ENCODE data around the gene GLYATL2. TPM values are rescaled to one million over a fixed set of nuclear protein-coding genes. Genes with fewer than 3 reads are reported as not detected.

The GLYATL2 gene, protein sequence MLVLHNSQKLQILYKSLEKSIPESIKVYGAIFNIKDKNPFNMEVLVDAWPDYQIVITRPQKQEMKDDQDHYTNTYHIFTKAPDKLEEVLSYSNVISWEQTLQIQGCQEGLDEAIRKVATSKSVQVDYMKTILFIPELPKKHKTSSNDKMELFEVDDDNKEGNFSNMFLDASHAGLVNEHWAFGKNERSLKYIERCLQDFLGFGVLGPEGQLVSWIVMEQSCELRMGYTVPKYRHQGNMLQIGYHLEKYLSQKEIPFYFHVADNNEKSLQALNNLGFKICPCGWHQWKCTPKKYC
- total RNA-seq = not detected
- not detected for polyA plus RNA-seq
- total RNA-seq = not detected

DNA sequence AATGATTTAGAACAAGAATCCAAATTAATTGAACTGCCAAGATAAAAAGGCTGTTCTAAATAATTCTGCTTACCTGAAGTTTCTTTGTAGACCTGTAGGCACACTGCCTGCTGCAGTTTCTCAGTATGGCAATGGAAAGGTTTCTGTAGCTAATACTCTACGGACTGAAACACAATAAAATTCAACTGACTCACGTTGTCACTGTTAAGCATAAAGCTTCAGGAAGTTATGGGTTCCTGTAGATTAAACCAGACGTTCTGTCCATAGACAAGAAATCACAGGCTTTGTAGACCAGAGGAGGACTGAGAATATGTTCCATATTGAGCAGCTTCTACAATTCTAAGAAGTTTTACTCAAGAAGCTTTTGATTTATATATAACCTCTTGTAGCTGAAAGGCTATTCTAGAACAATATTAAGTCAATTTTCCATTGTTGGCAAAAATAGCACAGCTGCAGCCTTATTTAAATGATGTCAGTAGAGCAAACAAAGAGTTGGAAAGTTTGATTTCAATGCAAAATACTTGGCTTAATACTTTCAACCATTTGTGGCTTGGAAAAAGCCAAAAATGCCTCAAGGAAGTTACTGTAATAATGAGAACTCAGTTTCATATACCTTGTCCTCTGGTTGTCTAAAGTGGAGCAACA lies at the start of gene GLYATL2:
GLYATL2 (minus strand) TSS at position 344 of the 645 bp plus-strand sequence. CDS start 5,092 bp downstream, outside the sequence.
- Mint-ChIP-seq H3K9me3 (peaks cover 0 to 2% (median 0%) of the 10 kb centered on the region in 11 donors), H3K4me1 (no peaks in the 10 kb centered on the region), H3K27me3 (peaks cover 11 to 40% (median 20%) of the 10 kb centered on the region in 5 donors), H3K4me3 (no peak within 1 kb of the TSS), H3K27ac (no peak within 1 kb of the TSS), H3K36me3 (no peaks in the 10 kb centered on the region)
- Histone ChIP-seq H3K4me1 (ENCODE audit: control insufficient read depth in 2 of 2, insufficient read depth in 2 of 2, low read length in 2 of 2) (no peaks in the 10 kb centered on the region), H3K36me3 (ENCODE audit: control insufficient read depth in 2 of 3, insufficient read depth in 3 of 3, low read length in 3 of 3) (no peaks in the 10 kb centered on the region), H3K9me3 (ENCODE audit: control insufficient read depth in 2 of 3, low read length in 3 of 3) (no peaks in the 10 kb centered on the region), H3K27me3 (ENCODE audit: control insufficient read depth in 2 of 2, insufficient read depth in 2 of 2, low read length in 2 of 2) (no peaks in the 10 kb centered on the region), H3K4me3 (ENCODE audit: low read length) (no peak within 1 kb of the TSS), H3K27ac (ENCODE audit: low read depth, low read length) (no peak within 1 kb of the TSS)
- ChIA-PET CTCF (no interaction called here), POLR2A (no interaction called here)
- intact Hi-C loops (cut with micrococcal nuclease) = no loop called here
- no peak for DNase-seq
- ATAC-seq = no peak

DNA sequence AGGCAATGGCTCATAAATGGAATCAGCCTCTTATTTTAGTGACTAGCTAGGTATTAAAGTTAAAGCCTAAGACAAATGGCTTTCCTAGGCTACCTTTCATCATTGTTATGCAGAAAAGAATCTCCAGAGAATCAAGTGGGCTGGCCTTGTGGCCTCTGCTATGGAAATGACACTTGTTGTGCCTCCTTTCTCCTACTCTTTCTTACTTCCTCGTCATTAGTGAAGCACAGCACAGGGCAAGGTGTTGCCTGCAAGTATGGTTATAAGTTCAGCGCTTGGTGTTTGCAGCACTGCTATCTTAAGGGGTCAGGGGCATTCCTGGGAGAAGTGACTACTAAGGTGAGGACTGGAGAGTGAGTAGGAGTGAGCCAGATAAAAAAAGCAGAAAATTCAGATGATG lies 49.4 kb upstream of the GLYATL2 start:
- no peak overlapping the region for H3K27ac Mint-ChIP-seq
- ATAC-seq (no peak), DNase-seq (no peak)
- POLR2A ChIA-PET = no interaction called here
- Histone ChIP-seq H3K36me3 (ENCODE audit: control insufficient read depth in 2 of 3, insufficient read depth in 3 of 3, low read length in 3 of 3) (no peaks in the 10 kb centered on the region), H3K4me3 (ENCODE audit: low read length) (no peak overlapping the region), H3K9me3 (ENCODE audit: control insufficient read depth in 2 of 3, low read length in 3 of 3) (no peaks in the 10 kb centered on the region), H3K27me3 (ENCODE audit: control insufficient read depth in 2 of 2, insufficient read depth in 2 of 2, low read length in 2 of 2) (no peaks in the 10 kb centered on the region), H3K27ac (ENCODE audit: low read depth, low read length) (no peak overlapping the region), H3K4me1 (ENCODE audit: control insufficient read depth in 2 of 2, insufficient read depth in 2 of 2, low read length in 2 of 2) (no peaks in the 10 kb centered on the region)
- H3K9me3 Mint-ChIP-seq = peaks cover 0 to 8% (median 0%) of the 10 kb centered on the region in 11 donors
- peaks cover 4 to 53% (median 41%) of the 10 kb centered on the region in 5 donors for H3K27me3 Mint-ChIP-seq
- H3K4me1 Mint-ChIP-seq = no peaks in the 10 kb centered on the region
- intact Hi-C loops (cut with micrococcal nuclease) = no loop called here
- H3K36me3 Mint-ChIP-seq = no peaks in the 10 kb centered on the region
- CTCF ChIA-PET = no interaction called here
- no peak overlapping the region for H3K4me3 Mint-ChIP-seq

DNA sequence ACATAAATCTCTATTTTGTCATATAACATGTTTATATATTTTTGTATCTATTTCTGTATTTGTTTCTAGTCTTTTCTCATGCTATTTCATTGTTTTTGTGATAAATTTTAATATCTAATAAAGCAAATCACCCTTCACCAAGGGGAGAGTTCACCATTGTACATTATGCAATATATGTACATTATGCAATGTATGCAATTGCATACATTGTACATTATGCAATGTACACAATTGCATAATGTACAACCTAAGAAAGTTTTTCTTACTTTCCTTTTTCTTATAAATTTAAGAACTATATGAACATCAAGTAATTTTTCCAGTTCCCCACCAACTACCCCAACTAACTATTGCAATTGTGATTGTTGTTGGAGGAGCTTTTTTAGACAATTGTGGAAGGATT lies 44.1 kb upstream of the GLYATL2 start:
- Mint-ChIP-seq H3K27ac (no peak overlapping the region), H3K36me3 (no peaks in the 10 kb centered on the region), H3K9me3 (peaks cover 0 to 8% (median 0%) of the 10 kb centered on the region in 11 donors), H3K27me3 (peaks cover 5 to 42% (median 30%) of the 10 kb centered on the region in 5 donors), H3K4me3 (no peak overlapping the region), H3K4me1 (no peaks in the 10 kb centered on the region)
- intact Hi-C loops (cut with micrococcal nuclease) = no loop called here
- Histone ChIP-seq H3K36me3 (ENCODE audit: control insufficient read depth in 2 of 3, insufficient read depth in 3 of 3, low read length in 3 of 3) (no peaks in the 10 kb centered on the region), H3K9me3 (ENCODE audit: control insufficient read depth in 2 of 3, low read length in 3 of 3) (no peaks in the 10 kb centered on the region), H3K27ac (ENCODE audit: low read depth, low read length) (no peak overlapping the region), H3K27me3 (ENCODE audit: control insufficient read depth in 2 of 2, insufficient read depth in 2 of 2, low read length in 2 of 2) (no peaks in the 10 kb centered on the region), H3K4me1 (ENCODE audit: control insufficient read depth in 2 of 2, insufficient read depth in 2 of 2, low read length in 2 of 2) (no peaks in the 10 kb centered on the region), H3K4me3 (ENCODE audit: low read length) (no peak overlapping the region)
- ATAC-seq = no peak
- CTCF ChIA-PET = interaction anchor here (0.6 kb wide), 1 partner anchor 1049 kb away, joined by 3 read pairs; the partner anchor contains the start of gene OOSP1
- POLR2A ChIA-PET = no interaction called here
- no peak for DNase-seq

DNA sequence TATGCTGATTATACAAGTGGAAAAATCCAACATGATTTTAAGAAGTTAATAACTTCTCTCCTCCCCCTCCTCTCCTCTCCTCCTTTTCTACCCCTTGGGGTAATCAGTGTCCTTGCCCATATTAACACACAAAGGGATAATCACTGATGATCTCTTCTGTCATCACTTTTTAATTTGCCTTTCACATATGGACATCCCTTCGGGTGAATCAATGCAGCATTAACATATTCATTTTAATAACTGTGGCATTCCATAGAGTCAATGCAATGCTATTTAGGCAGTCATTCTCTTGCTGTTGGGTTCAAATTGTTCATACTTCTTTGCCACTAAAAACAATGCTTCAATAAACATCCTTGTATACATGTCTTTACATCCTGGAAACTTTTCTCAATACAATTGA lies 42.9 kb upstream of the GLYATL2 start:
- no peaks in the 10 kb centered on the region for H3K9me3 ChIP-seq (ENCODE audit: control insufficient read depth in 2 of 3, low read length in 3 of 3)
- Mint-ChIP-seq H3K27me3 (peaks cover 5 to 43% (median 32%) of the 10 kb centered on the region in 5 donors), H3K36me3 (peaks cover 0 to 4% (median 0%) of the 10 kb centered on the region in 5 donors), H3K4me3 (no peak overlapping the region), H3K4me1 (no peaks in the 10 kb centered on the region), H3K27ac (no peak overlapping the region), H3K9me3 (peaks cover 0 to 8% (median 0%) of the 10 kb centered on the region in 11 donors)
- H3K27ac ChIP-seq (ENCODE audit: low read depth, low read length) = no peak overlapping the region
- intact Hi-C loops (cut with micrococcal nuclease) = no loop called here
- no peak overlapping the region for H3K4me3 ChIP-seq (ENCODE audit: low read length)
- no peak for ATAC-seq
- ChIA-PET CTCF (no interaction called here), POLR2A (no interaction called here)
- no peaks in the 10 kb centered on the region for H3K36me3 ChIP-seq (ENCODE audit: control insufficient read depth in 2 of 3, insufficient read depth in 3 of 3, low read length in 3 of 3)
- H3K4me1 ChIP-seq (ENCODE audit: control insufficient read depth in 2 of 2, insufficient read depth in 2 of 2, low read length in 2 of 2) = no peaks in the 10 kb centered on the region
- no peak for DNase-seq
- no peaks in the 10 kb centered on the region for H3K27me3 ChIP-seq (ENCODE audit: control insufficient read depth in 2 of 2, insufficient read depth in 2 of 2, low read length in 2 of 2)

DNA sequence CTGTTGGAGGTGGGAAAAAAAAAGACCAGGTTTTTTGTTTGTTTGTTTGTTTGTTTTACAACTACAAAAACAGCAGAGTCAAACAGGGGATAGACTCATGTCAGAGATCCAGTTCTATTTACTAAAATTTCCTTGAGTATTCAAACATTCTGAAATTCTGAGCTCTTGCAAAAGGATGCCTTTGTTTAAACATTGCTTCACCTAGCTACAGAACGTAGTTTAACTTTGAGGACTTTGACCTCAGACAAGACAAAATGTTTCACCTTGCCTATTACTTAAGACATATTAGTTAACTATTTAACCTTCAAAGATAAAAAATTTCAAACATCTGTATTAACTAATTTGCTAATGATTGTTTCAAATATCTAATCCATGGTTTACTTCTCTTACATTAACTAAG lies 36.1 kb upstream of the GLYATL2 start:
- H3K9me3 Mint-ChIP-seq = peaks cover 0 to 8% (median 0%) of the 10 kb centered on the region in 11 donors
- no peak overlapping the region for H3K4me3 Mint-ChIP-seq
- Histone ChIP-seq H3K36me3 (ENCODE audit: control insufficient read depth in 2 of 3, insufficient read depth in 3 of 3, low read length in 3 of 3) (no peaks in the 10 kb centered on the region), H3K4me3 (ENCODE audit: low read length) (no peak overlapping the region), H3K27ac (ENCODE audit: low read depth, low read length) (no peak overlapping the region), H3K4me1 (ENCODE audit: control insufficient read depth in 2 of 2, insufficient read depth in 2 of 2, low read length in 2 of 2) (no peaks in the 10 kb centered on the region), H3K9me3 (ENCODE audit: control insufficient read depth in 2 of 3, low read length in 3 of 3) (no peaks in the 10 kb centered on the region), H3K27me3 (ENCODE audit: control insufficient read depth in 2 of 2, insufficient read depth in 2 of 2, low read length in 2 of 2) (no peaks in the 10 kb centered on the region)
- ATAC-seq (no peak), DNase-seq (no peak)
- H3K27ac Mint-ChIP-seq = no peak overlapping the region
- H3K4me1 Mint-ChIP-seq = no peaks in the 10 kb centered on the region
- ChIA-PET POLR2A (no interaction called here), CTCF (no interaction called here)
- peaks cover 0 to 4% (median 0%) of the 10 kb centered on the region in 5 donors for H3K36me3 Mint-ChIP-seq
- intact Hi-C loops (cut with micrococcal nuclease) = no loop called here
- H3K27me3 Mint-ChIP-seq = peaks cover 0 to 52% (median 23%) of the 10 kb centered on the region in 5 donors

DNA sequence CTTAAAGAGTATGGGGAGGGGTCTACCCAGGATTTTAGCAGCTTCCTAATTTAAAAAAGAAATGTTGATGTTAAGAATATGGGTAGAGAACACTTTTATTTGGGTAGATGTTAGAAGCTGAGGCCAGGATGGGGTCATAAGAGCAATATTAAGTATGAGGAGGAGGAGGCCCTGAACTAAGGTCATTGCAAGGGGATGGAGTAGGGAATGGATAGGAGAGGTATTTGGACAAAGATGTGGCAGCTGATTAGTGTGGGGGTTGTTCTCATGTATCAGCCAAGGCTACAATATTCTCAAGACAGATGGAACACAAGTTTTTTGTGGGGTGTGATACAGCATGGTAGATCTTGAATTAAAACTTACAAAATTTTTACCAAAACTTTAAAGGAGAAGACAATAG lies 35.7 kb upstream of the GLYATL2 start:
- no peaks in the 10 kb centered on the region for H3K9me3 ChIP-seq (ENCODE audit: control insufficient read depth in 2 of 3, low read length in 3 of 3)
- Mint-ChIP-seq H3K9me3 (peaks cover 0 to 8% (median 0%) of the 10 kb centered on the region in 11 donors), H3K27ac (no peak overlapping the region), H3K4me3 (no peak overlapping the region), H3K27me3 (peaks cover 0 to 49% (median 22%) of the 10 kb centered on the region in 5 donors), H3K4me1 (no peaks in the 10 kb centered on the region), H3K36me3 (peaks cover 0 to 4% (median 0%) of the 10 kb centered on the region in 5 donors)
- ChIA-PET CTCF (no interaction called here), POLR2A (no interaction called here)
- H3K36me3 ChIP-seq (ENCODE audit: control insufficient read depth in 2 of 3, insufficient read depth in 3 of 3, low read length in 3 of 3) = no peaks in the 10 kb centered on the region
- no peaks in the 10 kb centered on the region for H3K27me3 ChIP-seq (ENCODE audit: control insufficient read depth in 2 of 2, insufficient read depth in 2 of 2, low read length in 2 of 2)
- no peak for DNase-seq
- H3K27ac ChIP-seq (ENCODE audit: low read depth, low read length) = no peak overlapping the region
- H3K4me3 ChIP-seq (ENCODE audit: low read length) = no peak overlapping the region
- no peak for ATAC-seq
- H3K4me1 ChIP-seq (ENCODE audit: control insufficient read depth in 2 of 2, insufficient read depth in 2 of 2, low read length in 2 of 2) = no peaks in the 10 kb centered on the region
- intact Hi-C loops (cut with micrococcal nuclease) = no loop called here

DNA sequence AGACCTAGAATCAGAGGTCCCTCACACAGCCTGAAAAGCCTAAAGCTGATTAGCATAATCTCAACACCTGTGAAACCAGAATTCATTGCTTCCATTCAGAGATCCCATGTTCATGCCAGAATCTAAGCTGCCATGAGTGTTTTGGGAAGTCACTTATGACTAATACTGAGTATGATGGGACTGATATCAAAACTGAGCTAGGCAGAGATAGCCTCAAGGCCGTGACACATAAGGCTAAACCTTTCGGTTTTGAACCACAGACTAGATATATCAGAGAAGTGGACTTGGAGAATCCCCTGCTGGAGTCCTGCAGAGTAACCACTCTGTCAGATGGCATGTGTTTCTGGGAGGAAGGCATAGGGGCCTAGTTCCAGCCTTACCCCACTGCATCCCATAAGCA lies 23.1 kb upstream of the GLYATL2 start:
- no peak for DNase-seq
- H3K27ac Mint-ChIP-seq = no peak overlapping the region
- POLR2A ChIA-PET = no interaction called here
- intact Hi-C loops (cut with micrococcal nuclease) = no loop called here
- no peaks in the 10 kb centered on the region for H3K4me1 Mint-ChIP-seq
- ATAC-seq = no peak
- Histone ChIP-seq H3K4me1 (ENCODE audit: control insufficient read depth in 2 of 2, insufficient read depth in 2 of 2, low read length in 2 of 2) (no peaks in the 10 kb centered on the region), H3K27me3 (ENCODE audit: control insufficient read depth in 2 of 2, insufficient read depth in 2 of 2, low read length in 2 of 2) (no peaks in the 10 kb centered on the region), H3K36me3 (ENCODE audit: control insufficient read depth in 2 of 3, insufficient read depth in 3 of 3, low read length in 3 of 3) (no peaks in the 10 kb centered on the region), H3K4me3 (ENCODE audit: low read length) (no peak overlapping the region), H3K27ac (ENCODE audit: low read depth, low read length) (no peak overlapping the region), H3K9me3 (ENCODE audit: control insufficient read depth in 2 of 3, low read length in 3 of 3) (no peaks in the 10 kb centered on the region)
- H3K27me3 Mint-ChIP-seq = peaks cover 0 to 28% (median 14%) of the 10 kb centered on the region in 5 donors
- H3K4me3 Mint-ChIP-seq = no peak overlapping the region
- H3K9me3 Mint-ChIP-seq = peaks cover under 1 to 11% (median 7%) of the 10 kb centered on the region in 11 donors
- H3K36me3 Mint-ChIP-seq = peaks cover 0 to 2% (median under 1%) of the 10 kb centered on the region in 5 donors
- CTCF ChIA-PET = no interaction called here
